SIG-M5 treated with dmso at 0.1 percent for 504 hours (cell line): ENCODE data around the gene CCT2.

ENCODE experiments used
- DNase-seq: peaks from one replicate; lab custom pipeline; 2025; ENCODE audit not compliant: unreplicated experiment; lab: John Stamatoyannopoulos, UW

CCT2 gene

GRCh38 chr12:69639400-69640016, 54.2 kb downstream of the CCT2 start:
- DNase-seq = peak; percentile 70

- DNase-seq = no peak
Measured at GRCh38 chr12:69641546-69641945, 56.3 kb downstream of the CCT2 start.

DNA sequence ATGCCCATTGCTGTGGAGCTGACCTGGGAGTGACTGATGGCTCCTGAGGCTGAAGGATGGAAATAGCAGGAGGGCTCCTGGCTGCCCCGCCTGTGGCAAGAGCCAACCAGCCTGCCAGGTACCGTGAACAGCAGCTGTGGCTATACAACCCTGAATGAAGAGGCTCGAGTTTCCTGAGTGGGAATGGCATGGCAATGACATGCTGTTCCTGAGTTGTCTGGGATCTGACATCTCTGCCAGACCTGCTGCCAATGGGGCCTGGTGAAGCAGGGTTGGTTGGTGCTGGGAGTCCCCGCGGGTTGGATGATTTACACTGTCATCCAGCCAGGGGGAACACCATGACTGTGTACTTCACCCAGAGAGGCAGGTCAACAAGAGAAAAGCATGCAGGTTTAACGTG, 57.3 kb downstream of the CCT2 start:
- DNase-seq = no peak

- no peak for DNase-seq
Measured at GRCh38 chr12:69644511-69644910, 59.3 kb downstream of the CCT2 start.

DNA sequence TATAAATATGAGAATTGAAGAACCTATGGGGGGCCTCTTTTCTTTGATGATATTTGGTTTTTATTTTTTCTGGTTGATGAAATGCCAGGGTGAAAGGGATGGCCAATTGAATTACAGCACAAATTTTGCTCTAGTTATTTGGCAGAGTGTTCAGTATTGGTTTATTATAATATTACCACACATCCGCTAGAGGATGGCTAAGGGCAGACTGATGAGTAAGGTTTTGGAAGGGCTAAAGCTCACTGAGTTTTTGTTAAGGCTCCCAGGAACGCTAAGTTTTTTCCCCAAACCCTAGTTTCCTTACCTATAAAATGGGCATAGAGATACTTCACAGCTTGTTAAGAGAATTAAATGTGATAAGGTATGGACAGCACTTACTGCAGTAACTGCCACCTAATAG, 59.8 kb downstream of the CCT2 start:
- DNase-seq = no peak

GRCh38 chr12:69647178-69647577, 61.9 kb downstream of the CCT2 start:
- DNase-seq = no peak

DNA sequence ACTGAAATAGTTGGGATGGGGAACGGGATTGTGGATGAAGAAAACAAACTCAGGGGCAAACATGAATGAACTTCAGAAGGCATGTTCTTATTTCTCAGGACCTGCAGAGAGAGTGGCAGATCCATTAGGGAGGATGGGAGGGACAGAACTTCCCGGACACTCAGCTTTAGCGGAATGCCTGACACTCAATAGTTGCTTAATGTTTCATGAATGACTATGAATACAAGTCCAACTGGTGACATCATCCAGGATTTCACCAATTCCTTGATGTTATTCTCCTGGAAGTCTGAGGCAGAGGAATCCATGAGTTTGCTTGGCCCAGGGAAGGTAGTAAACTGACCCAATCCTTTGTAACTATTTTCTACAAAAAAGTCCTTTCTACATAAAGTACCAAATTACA, 63.2 kb downstream of the CCT2 start:
- no peak for DNase-seq

GRCh38 chr12:69649529-69649928, 64.3 kb downstream of the CCT2 start:
- DNase-seq = no peak
